Measurements from ENCODE around the gene SCEL. TPM values are rescaled to one million over a fixed set of nuclear protein-coding genes. Genes with fewer than 3 reads are reported as not detected.

SCEL gene
- total and polyA plus RNA-seq, 2 of the 4 experiments (the other 2 are of a cell fraction) = not detected

DNA sequence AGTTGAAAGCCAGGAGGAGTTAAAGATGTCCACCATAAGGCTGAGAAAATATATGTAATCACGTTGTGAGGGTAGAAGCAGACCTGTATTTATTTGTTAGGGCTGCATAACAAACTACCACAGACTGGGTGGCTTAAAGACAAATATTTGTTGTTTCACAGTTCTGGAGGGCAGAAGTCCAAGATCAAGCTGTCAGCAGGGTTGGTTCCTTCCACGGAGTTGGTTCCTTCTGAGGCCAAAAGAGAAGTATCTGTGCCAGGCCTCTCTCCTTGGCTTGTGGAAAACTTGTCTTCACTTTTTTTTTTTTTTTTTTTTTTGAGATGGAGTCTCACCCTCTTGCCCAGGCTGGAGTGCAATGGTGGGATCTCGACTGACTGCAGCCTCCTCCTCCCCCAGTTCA lies 88.3 kb downstream of the SCEL start:
- Histone ChIP-seq H3K9me1 (ENCODE audit: insufficient read depth, low read length) (no peaks in the 10 kb centered on the region), H3K27ac (ENCODE audit: insufficient read depth, low read length) (no peak overlapping the region), H3K79me1 (ENCODE audit: low read depth in 1 of 2, low read length in 2 of 2) (no peaks in the 10 kb centered on the region), H3K4me1 (ENCODE audit: control insufficient read depth, insufficient read depth, low read length) (no peaks in the 10 kb centered on the region), H3K9ac (ENCODE audit: low read depth, low read length) (no peak overlapping the region), H2AFZ (replicated peaks; ENCODE audit: low read length, poor library complexity) (no peak overlapping the region), H3K4me3 (ENCODE audit: insufficient read depth, low read depth, low read length) (no peak overlapping the region), H3K4ac (ENCODE audit: low read depth, low read length) (no peak overlapping the region), H3K27me3 (ENCODE audit: control insufficient read depth, insufficient read depth, low read length) (no peaks in the 10 kb centered on the region), H3K56ac (ENCODE audit: extremely low read depth, insufficient read depth, low read length) (no peak overlapping the region), H2BK20ac (ENCODE audit: low read depth, low read length) (no peak overlapping the region), H2AK5ac (ENCODE audit: low read depth, low read length) (no peak overlapping the region), H3K4me2 (ENCODE audit: low read depth, low read length) (no peak overlapping the region), H3K36me3 (ENCODE audit: control insufficient read depth, insufficient read depth, low read length) (no peaks in the 10 kb centered on the region), H2AK9ac (replicated peaks; ENCODE audit: low read depth, low read length, poor library complexity) (no peak overlapping the region), H3K18ac (ENCODE audit: low read depth, low read length) (no peak overlapping the region), H3K14ac (replicated peaks; ENCODE audit: low read depth, low read length) (no peak overlapping the region), H2BK5ac (ENCODE audit: low read depth, low read length, poor library complexity, severe bottlenecking) (no peak overlapping the region), H3K23ac (ENCODE audit: low read depth, low read length) (no peak overlapping the region), H2BK15ac (ENCODE audit: low read depth, low read length) (no peak overlapping the region), H4K20me1 (ENCODE audit: insufficient read depth, low read length) (no peaks in the 10 kb centered on the region), H2BK120ac (ENCODE audit: low read depth, low read length) (no peak overlapping the region), H4K91ac (ENCODE audit: insufficient read depth, low read depth, low read length) (no peak overlapping the region), H4K5ac (ENCODE audit: low read depth, low read length) (no peak overlapping the region), H4K8ac (ENCODE audit: low read depth in 2 of 2, low read length in 2 of 2) (no peak overlapping the region), H3K9me3 (ENCODE audit: control insufficient read depth, insufficient read depth, low read length) (no peaks in the 10 kb centered on the region)
- DNase-seq (no peak), ATAC-seq (ENCODE audit: low read depth) (no peak)
- whole genome bisulfite sequencing, 2 experiments (ENCODE audit: extremely low coverage in 2 of 2, insufficient read length in 1 of 2) = no CpG with 5 or more reads among the region's 3 CpGs
- ChIA-PET CTCF (no interaction called here), POLR2A (ENCODE audit: unreplicated experiment) (no interaction called here)
- no TSS peak for BruUV-seq (replicated peaks)
- dilution Hi-C loops (cut with HindIII; ENCODE audit: low sequenced_read_pairs, unreplicated experiment) (no loop called here), in situ Hi-C loops (cut with MboI; ENCODE audit: low sequenced_read_pairs) (no loop called here), intact Hi-C loops (cut with micrococcal nuclease) (no loop called here)
- TF ChIP-seq POLR2A (IDR thresholded peaks at IDR 0.05; ENCODE audit: low read depth, low read length) (no peak), BHLHE40 (IDR thresholded peaks at IDR 0.05; ENCODE audit: low read depth, low read length) (no peak), SMC3 (IDR thresholded peaks at IDR 0.05; ENCODE audit: low read depth, low read length) (no peak)
- TF ChIP-seq, protein P1, sequence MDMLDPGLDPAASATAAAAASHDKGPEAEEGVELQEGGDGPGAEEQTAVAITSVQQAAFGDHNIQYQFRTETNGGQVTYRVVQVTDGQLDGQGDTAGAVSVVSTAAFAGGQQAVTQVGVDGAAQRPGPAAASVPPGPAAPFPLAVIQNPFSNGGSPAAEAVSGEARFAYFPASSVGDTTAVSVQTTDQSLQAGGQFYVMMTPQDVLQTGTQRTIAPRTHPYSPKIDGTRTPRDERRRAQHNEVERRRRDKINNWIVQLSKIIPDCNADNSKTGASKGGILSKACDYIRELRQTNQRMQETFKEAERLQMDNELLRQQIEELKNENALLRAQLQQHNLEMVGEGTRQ (IDR thresholded peaks at IDR 0.05; ENCODE audit: low read depth, low read length) = no peak

Measured in IMR-90 (cell line).